GM12875 (cell line): ENCODE results near the gene ARHGAP32.

Experiments used
- H3K4me3 ChIP-seq: one replicate; pipeline ENCODE4 v1.5.1; 2011; ENCODE audit warnings: low read depth, low read length, control low read depth
- CTCF ChIP-seq: IDR thresholded peaks from 2 replicates; pipeline ENCODE4 v1.5.1; 2011; ENCODE audit warnings: low read depth, mild to moderate bottlenecking, control low read depth, inconsistent platforms, low read length, moderate library complexity, borderline replicate concordance; ENCODE audit not compliant: insufficient read depth

Gene ARHGAP32

GRCh38 chr11:129089279-129089678 is 102.8 kb downstream of the ARHGAP32 start:
- H3K4me3 ChIP-seq = no peak overlapping the region
- TF ChIP-seq CTCF = no peak

- H3K4me3 ChIP-seq = no peak overlapping the region
- no peak for TF ChIP-seq CTCF
These were observed 105.1 kb downstream of the ARHGAP32 start for GRCh38 chr11:129086976-129087375.

- no peak overlapping the region for H3K4me3 ChIP-seq
- TF ChIP-seq CTCF = no peak
These were observed 114.9 kb downstream of the ARHGAP32 start for GRCh38 chr11:129077191-129077590.

GRCh38 chr11:129075757-129076156 is 116.4 kb downstream of the ARHGAP32 start:
- no peak for TF ChIP-seq CTCF

GRCh38 chr11:129067454-129067853 is 124.7 kb downstream of the ARHGAP32 start:
- no peak overlapping the region for H3K4me3 ChIP-seq
- TF ChIP-seq CTCF = no peak

More at GRCh38 chr11:129075757-129076156, 116.4 kb downstream of the ARHGAP32 start:
- H3K4me3 ChIP-seq = no peak overlapping the region

GRCh38 chr11:129066229-129066628 is 125.9 kb downstream of the ARHGAP32 start:
- no peak overlapping the region for H3K4me3 ChIP-seq
- TF ChIP-seq CTCF = no peak

- no peak for TF ChIP-seq CTCF
These were observed 129.0 kb downstream of the ARHGAP32 start for GRCh38 chr11:129063118-129063517.

More at GRCh38 chr11:129063118-129063517, 129.0 kb downstream of the ARHGAP32 start:
- H3K4me3 ChIP-seq = no peak overlapping the region
